ENCODE data around the gene PATL1.
"Not testable (repeated sequence)": the region's sequence is repeated elsewhere in the genome, so short reads cannot be mapped to it uniquely, and the experiment has no call there.

PATL1 gene

DNA sequence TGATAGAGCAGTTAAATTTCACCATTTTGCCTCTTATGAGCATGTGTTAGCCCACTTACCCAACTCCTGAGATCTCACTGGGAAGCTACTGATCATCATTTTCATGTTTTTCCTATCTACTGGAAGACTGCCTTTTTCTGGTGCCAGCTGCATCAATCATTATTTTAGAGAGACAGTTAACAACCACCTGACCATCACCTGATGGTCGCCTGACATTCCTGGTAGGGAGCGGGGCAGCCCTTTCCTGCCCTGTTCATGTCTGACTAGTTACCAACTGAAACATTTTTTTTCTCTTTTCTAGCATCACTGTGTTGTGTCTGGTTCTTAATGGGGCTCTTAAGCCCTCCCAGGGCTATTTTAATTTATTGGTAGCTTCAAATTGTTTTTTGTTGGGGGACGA is 20.2 kb upstream of the PATL1 start:
- H3K4me1 Mint-ChIP-seq (ENCODE audit: low read depth) = peaks cover 15% of the 10 kb centered on the region
- H3K4me3 Mint-ChIP-seq = no peak overlapping the region
- H3K27ac Mint-ChIP-seq = no peak overlapping the region
- no peaks in the 10 kb centered on the region for H3K36me3 Mint-ChIP-seq (ENCODE audit: low read depth)
- peaks cover 35% of the 10 kb centered on the region for H3K9me3 Mint-ChIP-seq
- intact Hi-C loops (cut with micrococcal nuclease) = no loop called here
- H3K27me3 Mint-ChIP-seq = no peaks in the 10 kb centered on the region

DNA sequence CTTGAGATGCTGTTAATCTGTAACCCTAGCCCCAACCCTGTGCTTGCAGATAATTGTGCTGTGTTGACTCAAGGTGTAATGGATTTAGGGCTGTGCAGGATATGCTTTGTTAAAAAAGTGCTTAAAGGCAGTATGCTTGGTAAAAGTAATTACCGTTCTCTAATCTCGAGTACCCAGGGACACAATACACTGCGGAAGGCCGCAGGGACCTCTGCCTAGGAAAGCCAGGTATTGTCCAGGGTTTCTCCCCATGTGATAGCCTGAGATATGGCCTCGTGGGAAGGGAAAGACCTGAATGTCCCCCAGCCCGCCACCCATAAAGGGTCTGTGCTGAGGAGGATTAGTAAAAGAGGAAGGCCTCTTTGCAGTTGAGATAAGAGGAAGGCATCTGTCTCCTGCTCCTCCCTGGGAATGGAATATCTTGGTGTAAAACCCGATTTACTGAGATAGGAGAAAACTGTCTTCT is 12.5 kb upstream of the PATL1 start:
- H3K36me3 Mint-ChIP-seq (ENCODE audit: low read depth); H3K27me3 Mint-ChIP-seq; intact Hi-C loops (cut with micrococcal nuclease); H3K27ac Mint-ChIP-seq; H3K9me3 Mint-ChIP-seq; H3K4me1 Mint-ChIP-seq (ENCODE audit: low read depth); H3K4me3 Mint-ChIP-seq: not testable (repeated sequence)

DNA sequence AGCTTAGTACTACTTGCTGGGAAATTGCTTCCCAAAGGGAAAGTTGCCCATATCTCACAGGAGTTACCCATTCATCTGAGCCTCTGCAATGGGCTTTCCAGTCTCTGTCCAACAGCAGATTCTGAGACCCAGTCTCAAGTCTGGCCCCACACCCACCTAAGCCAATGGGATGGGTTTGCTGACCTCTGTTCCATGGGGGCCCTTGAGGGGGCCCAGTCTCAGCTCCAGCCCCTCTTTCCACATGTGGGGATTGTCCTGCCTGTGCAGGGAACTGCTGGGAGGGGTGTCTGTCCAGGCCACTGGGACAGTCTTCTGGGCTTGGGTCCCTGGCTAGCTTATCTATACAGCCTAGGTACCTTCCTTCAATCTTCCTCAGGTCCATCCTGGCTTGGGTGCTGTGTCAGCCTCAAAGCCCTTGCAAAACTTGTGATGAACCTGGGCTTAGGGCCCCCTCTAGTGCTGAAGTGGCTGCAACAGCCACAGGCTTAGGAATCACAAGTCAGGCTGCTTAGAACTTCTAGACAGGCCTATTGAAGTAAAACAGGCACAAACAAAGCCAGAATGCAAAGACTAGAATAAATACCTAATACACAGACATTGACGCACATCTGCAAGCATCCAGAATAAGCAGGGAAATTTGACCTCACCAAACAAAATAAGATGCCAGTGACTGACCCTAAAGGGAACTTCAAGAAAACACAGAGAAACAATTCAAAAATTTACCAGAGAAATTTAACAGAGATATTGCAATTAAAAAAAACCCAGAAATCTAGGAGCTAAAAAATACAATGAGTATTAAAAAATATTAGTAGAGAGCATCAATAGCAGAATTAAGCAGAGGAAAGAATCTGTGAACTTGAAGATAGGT is 11.7 kb upstream of the PATL1 start:
- Mint-ChIP-seq H3K27me3 (no peaks in the 10 kb centered on the region), H3K4me1 (ENCODE audit: low read depth) (no peaks in the 10 kb centered on the region), H3K27ac (no peak overlapping the region), H3K9me3 (no peaks in the 10 kb centered on the region), H3K4me3 (no peak overlapping the region), H3K36me3 (ENCODE audit: low read depth) (no peaks in the 10 kb centered on the region)
- intact Hi-C loops (cut with micrococcal nuclease) = loop anchor here (1.0 kb wide), 1 partner anchor 143 kb away; no protein-coding TSS in a partner anchor

DNA sequence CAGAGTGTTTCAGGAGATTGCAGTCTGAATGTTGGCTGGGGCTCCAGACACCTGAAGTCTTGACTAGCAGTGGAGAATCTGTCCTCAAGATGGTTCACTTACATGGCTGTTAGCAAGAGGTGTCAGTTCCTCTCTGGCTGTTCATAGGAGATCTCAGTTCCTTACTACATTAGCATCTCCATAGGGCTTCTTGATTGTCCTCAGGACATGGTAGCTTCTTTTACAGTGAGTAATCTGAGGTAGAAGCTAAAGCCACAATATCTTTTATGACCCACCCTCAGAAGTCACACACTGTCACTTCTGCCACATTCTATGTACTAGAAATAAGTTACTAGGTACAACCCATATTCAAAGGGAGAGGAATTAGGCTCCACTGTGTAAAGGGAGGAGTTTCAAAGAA is 10.5 kb upstream of the PATL1 start:
- Mint-ChIP-seq H3K27ac (no peak overlapping the region), H3K27me3 (no peaks in the 10 kb centered on the region), H3K4me3 (no peak overlapping the region), H3K36me3 (ENCODE audit: low read depth) (no peaks in the 10 kb centered on the region), H3K4me1 (ENCODE audit: low read depth) (no peaks in the 10 kb centered on the region), H3K9me3 (no peaks in the 10 kb centered on the region)
- intact Hi-C loops (cut with micrococcal nuclease) = no loop called here

DNA sequence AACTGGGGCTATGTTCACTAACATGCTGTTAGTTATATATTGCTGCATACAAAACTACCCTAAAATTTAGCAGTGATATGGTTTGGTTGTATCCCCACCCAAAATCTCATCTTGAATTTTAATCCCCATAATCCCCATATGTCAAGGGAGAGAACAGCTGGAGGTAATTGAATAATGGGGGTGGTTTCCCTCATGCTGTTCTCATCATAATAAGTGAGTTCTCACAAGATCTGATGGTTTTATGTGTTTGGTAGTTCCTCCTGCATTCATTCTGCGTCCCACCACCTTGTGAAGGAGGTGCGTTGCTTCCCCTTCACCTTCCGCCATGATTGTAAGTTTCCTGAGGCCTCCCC is 10.0 kb upstream of the PATL1 start:
- no peak overlapping the region for H3K4me3 Mint-ChIP-seq
- H3K27ac Mint-ChIP-seq = no peak overlapping the region
- no peaks in the 10 kb centered on the region for H3K9me3 Mint-ChIP-seq
- intact Hi-C loops (cut with micrococcal nuclease) = no loop called here
- H3K27me3 Mint-ChIP-seq = no peaks in the 10 kb centered on the region
- no peaks in the 10 kb centered on the region for H3K36me3 Mint-ChIP-seq (ENCODE audit: low read depth)
- H3K4me1 Mint-ChIP-seq (ENCODE audit: low read depth) = no peaks in the 10 kb centered on the region

DNA sequence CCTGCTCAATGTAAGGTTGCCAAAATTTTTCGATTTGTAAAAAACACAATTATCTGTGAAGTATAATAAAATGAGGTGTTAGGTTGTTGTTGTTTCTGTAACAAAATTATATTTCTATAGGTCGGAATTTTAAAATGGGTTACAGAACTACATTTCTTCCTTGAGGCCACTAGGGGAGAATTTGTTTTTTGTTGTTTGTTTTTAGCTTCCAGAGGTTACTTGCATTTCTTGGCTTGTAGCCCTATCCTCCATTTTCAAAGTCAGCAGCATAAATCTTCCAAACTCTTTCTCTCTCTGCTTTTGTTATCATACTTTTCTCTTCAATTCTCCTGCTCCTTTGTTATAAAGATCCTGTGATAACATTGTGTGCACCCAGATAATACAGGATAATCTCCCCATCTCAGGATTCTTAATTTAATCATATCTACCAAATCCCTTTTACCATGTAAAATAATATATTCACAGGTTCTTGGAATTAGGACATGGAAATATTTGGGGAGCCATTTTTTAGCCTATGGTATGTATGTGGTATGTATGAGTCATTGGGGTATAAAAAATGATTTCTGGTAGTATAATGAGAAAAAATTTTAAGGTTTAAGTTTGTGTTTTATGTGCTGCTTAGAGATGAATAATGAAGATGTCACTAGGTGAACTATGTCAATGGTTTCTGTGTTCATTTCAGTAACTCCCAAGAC is 9.4 kb upstream of the PATL1 start:
- Mint-ChIP-seq H3K27ac (no peak overlapping the region), H3K4me3 (no peak overlapping the region), H3K36me3 (ENCODE audit: low read depth) (no peaks in the 10 kb centered on the region), H3K27me3 (no peaks in the 10 kb centered on the region), H3K9me3 (no peaks in the 10 kb centered on the region), H3K4me1 (ENCODE audit: low read depth) (no peaks in the 10 kb centered on the region)
- intact Hi-C loops (cut with micrococcal nuclease) = no loop called here

DNA sequence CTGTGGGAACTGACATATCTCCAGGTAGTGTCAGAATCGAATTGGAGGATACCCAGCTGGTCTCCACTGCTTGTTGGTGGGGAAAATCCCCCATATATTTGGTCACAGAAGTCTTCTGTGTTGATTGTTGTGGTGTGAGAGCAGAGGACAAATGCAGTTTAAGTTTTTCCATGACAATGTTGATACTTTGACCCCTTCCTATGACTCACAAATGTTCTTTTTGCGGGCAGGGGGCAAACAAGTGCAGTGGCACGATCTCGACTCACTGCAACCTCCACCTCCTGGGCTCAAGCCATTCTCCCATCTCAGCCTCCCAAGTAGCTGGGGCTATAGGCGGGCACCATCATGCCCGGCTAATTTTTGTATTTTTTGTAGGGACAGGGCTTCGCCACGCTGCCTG is 7.4 kb upstream of the PATL1 start:
- Mint-ChIP-seq H3K27ac (no peak overlapping the region), H3K4me3 (no peak overlapping the region), H3K4me1 (ENCODE audit: low read depth) (no peaks in the 10 kb centered on the region), H3K9me3 (no peaks in the 10 kb centered on the region), H3K36me3 (ENCODE audit: low read depth) (no peaks in the 10 kb centered on the region), H3K27me3 (no peaks in the 10 kb centered on the region)
- intact Hi-C loops (cut with micrococcal nuclease) = no loop called here

DNA sequence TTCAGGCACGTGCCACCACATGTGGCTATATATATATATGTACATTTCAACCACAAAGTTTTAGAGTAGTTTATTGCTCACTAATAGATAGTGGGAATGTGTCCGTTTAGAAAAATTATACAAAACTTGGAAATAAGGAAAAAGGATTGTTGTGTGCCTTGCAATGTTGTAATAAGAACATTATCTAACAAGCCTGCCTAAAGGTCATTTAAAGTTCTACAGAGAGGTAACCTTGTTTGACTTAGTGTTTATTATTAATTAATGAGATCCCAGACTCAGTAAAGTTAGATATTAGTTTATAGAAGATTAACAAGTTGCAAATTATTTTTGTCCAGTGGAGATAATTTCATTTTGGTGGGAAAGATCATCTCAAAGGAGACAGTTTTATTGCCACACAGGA is 5.5 kb upstream of the PATL1 start:
- Mint-ChIP-seq H3K27ac (no peak overlapping the region), H3K36me3 (ENCODE audit: low read depth) (peaks cover 5% of the 10 kb centered on the region), H3K4me3 (no peak overlapping the region), H3K4me1 (ENCODE audit: low read depth) (peaks cover 12% of the 10 kb centered on the region), H3K27me3 (no peaks in the 10 kb centered on the region), H3K9me3 (no peaks in the 10 kb centered on the region)
- intact Hi-C loops (cut with micrococcal nuclease) = no loop called here

DNA sequence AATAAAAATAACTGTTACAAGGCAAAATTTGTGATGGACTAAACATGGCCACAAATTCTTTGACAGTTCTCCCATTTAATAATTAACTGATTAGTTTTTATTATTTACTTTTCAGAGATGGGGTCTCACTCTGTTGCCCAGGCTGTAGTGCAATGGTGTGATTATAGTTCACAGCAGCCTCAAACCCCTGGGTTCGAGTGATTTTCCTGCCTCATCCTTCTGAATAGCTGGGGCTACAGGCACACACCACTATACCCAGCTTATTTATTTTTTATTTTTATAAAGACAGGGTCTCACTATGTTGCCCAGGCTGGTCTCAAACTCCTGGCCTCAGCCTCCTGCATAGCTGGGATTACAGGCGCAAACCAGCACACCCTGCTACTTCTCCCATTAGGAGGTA is 4.5 kb upstream of the PATL1 start:
- intact Hi-C loops (cut with micrococcal nuclease) = no loop called here
- H3K27me3 Mint-ChIP-seq = no peaks in the 10 kb centered on the region
- H3K9me3 Mint-ChIP-seq = no peaks in the 10 kb centered on the region
- peaks cover 12% of the 10 kb centered on the region for H3K4me1 Mint-ChIP-seq (ENCODE audit: low read depth)
- peaks cover 13% of the 10 kb centered on the region for H3K36me3 Mint-ChIP-seq (ENCODE audit: low read depth)
- H3K27ac Mint-ChIP-seq = no peak overlapping the region
- H3K4me3 Mint-ChIP-seq = no peak overlapping the region

DNA sequence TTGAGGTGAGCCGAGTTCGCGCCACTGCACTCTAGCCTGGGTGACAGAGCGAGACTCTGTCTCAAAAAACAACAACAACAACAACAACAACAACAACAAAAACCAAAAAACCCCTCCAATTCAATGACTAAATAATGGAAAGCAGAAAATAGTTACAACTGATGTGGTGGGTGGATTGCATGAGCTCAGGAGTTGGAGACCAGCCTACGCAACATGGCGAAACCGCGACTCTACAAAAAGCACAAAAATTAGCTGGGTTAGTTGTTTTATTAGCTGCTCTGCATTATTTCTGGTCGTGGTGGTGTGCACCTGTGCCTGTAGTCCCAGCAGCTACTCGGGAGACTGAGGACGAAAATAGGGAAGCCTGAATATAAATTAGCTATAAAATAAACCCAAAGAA is 2.6 kb upstream of the PATL1 start:
- H3K27ac Mint-ChIP-seq = no peak overlapping the region
- H3K4me3 Mint-ChIP-seq = no peak overlapping the region
- H3K4me1 Mint-ChIP-seq (ENCODE audit: low read depth) = peaks cover 29% of the 10 kb centered on the region
- H3K27me3 Mint-ChIP-seq = no peaks in the 10 kb centered on the region
- H3K9me3 Mint-ChIP-seq = no peaks in the 10 kb centered on the region
- H3K36me3 Mint-ChIP-seq (ENCODE audit: low read depth) = peaks cover 23% of the 10 kb centered on the region
- intact Hi-C loops (cut with micrococcal nuclease) = no loop called here

DNA sequence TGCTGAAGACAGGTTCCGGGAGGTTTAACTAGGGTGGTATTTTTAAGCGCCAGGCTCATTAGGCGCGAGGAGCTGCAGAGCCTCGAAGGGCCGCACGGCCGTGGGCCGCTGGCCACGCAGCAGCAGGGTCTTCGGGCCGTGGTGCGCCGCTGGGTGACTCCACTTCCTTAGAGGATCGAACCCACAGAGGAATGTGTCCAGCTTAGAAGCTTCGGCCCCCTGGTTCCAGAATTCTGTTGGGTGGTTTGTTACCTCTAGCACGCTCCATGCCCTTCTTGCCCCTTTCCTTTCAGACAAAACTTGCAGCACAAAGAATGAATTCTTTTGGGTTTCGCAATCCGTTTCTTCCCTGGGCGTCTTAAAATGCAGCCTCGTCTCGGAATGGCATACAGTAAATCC is 773 bp upstream of the PATL1 start:
- Mint-ChIP-seq H3K4me3 (peak overlapping the region; percentile 90), H3K27me3 (no peaks in the 10 kb centered on the region), H3K4me1 (ENCODE audit: low read depth) (peaks cover 38% of the 10 kb centered on the region), H3K27ac (peak overlapping the region; percentile 100), H3K9me3 (no peaks in the 10 kb centered on the region), H3K36me3 (ENCODE audit: low read depth) (peaks cover 39% of the 10 kb centered on the region)
- intact Hi-C loops (cut with micrococcal nuclease) = loop anchor here (1.0 to 5.0 kb wide), 2 partner anchors 53 to 107 kb away; no protein-coding TSS in a partner anchor

DNA sequence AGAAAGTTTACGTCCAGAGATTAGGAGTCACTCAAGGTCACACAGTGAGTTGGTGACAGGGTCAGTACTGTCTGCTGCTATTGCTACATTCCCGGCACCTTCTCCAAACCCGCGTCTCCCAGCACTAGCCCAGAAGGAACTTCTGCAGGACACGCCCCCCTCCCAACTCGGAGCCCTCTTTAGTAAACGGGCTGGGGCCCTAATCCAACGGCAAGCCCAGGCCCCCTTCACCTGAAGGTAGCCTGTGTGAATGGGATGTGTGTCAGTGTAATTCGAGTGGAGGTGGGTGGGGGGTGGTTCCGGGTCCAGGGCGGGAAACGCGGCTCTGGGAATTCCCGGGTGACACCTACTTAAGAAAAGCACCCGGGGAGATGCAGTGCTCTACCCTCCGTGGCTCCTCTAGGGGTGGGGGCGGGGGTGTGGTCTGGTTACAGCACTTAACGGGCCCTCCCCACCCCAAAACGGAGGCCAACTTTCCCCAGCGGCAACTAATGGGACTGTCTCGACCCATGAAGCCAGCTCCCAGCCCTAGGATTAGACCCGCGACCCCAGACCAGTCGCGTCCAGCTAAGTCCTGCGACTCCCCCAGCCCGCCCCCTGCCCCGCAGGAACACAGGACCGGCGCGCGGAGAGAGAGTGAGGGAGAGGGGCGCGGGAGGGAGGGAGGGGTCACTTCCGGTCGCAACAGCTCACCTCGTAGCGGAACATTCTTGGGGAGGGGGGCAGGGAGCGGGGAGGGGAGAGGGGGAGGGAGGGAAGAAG is 468 bp downstream of the PATL1 start:
- Mint-ChIP-seq H3K9me3 (no peaks in the 10 kb centered on the region), H3K27me3 (no peaks in the 10 kb centered on the region), H3K4me1 (ENCODE audit: low read depth) (peaks cover 39% of the 10 kb centered on the region), H3K36me3 (ENCODE audit: low read depth) (peaks cover 48% of the 10 kb centered on the region), H3K27ac (peak overlapping the region; percentile 100), H3K4me3 (peak overlapping the region; percentile 90)
- intact Hi-C loops (cut with micrococcal nuclease) = loop anchor here (5.0 kb wide), 1 partner anchor 106 kb away; no protein-coding TSS in a partner anchor

DNA sequence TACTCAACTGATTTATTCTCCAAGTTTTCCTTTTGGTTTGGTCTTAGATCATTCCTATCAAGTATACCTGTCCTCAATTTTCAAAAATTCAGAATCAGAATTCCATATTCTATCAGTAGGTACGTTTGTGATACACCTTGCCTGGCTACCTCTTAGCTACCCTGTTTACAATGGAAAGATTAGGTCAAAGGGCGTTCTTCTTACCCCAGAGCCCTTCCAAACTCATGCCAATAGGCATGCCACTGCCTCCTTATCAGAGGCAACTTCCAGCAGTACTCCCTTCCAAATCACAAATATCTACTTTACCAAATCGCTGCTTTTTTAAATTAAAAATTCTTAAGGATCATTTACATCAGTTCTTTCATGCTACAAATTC is 1.0 kb downstream of the PATL1 start:
- peak overlapping the region; percentile 90 for H3K4me3 Mint-ChIP-seq
- no peaks in the 10 kb centered on the region for H3K9me3 Mint-ChIP-seq
- intact Hi-C loops (cut with micrococcal nuclease) = loop anchor here (5.0 kb wide), 1 partner anchor 105 kb away; no protein-coding TSS in a partner anchor
- peaks cover 48% of the 10 kb centered on the region for H3K36me3 Mint-ChIP-seq (ENCODE audit: low read depth)
- peak overlapping the region; percentile 100 for H3K27ac Mint-ChIP-seq
- H3K27me3 Mint-ChIP-seq = no peaks in the 10 kb centered on the region
- H3K4me1 Mint-ChIP-seq (ENCODE audit: low read depth) = peaks cover 39% of the 10 kb centered on the region

DNA sequence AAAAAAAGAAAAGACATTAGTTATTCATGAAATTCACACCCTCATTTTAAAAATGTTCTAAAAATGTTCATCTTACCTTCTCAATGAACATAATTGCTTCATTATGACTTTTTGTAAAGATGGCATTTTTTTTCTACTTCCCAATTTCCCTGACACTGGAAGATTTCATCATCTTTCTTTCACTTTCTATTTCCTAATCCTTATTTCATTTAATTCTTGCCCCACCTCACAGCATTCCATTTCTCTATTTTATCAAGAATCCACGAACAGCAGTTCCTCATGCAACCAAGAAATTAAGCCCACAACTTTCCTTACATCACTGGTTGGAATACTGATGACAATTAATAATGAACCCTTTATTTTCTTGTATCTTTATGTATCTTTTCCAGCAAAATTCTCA is 1.9 kb downstream of the PATL1 start:
- Mint-ChIP-seq H3K9me3 (no peaks in the 10 kb centered on the region), H3K27ac (peak overlapping the region; percentile 100), H3K27me3 (no peaks in the 10 kb centered on the region), H3K4me1 (ENCODE audit: low read depth) (peaks cover 39% of the 10 kb centered on the region), H3K4me3 (peak overlapping the region; percentile 90), H3K36me3 (ENCODE audit: low read depth) (peaks cover 48% of the 10 kb centered on the region)
- intact Hi-C loops (cut with micrococcal nuclease) = loop anchor here (5.0 kb wide), 1 partner anchor 105 kb away; no protein-coding TSS in a partner anchor
